ENCODE measurements around the gene TRPV3. TPM values are rescaled to one million over a fixed set of nuclear protein-coding genes. Genes with fewer than 3 reads are reported as not detected.
A peak's percentile ranks its signal among the peaks of the same experiment; 100 is the strongest.

Gene TRPV3
- total RNA-seq, 1 experiment from 2014 or later, result 0.35 TPM

- Mint-ChIP-seq H3K4me3 (no peak overlapping the region), H3K27me3 (ENCODE audit: low read depth) (peaks cover 20% of the 10 kb centered on the region), H3K27ac (no peak overlapping the region), H3K9me3 (peaks cover 4% of the 10 kb centered on the region), H3K36me3 (peaks cover 3% of the 10 kb centered on the region; the same call in 1 of the 2 replicates), H3K4me1 (peaks cover 45% of the 10 kb centered on the region)
- ChIA-PET CTCF (interaction anchor here (0.6 to 1.8 kb wide), 6 partner anchors 23 to 686 kb away, joined by 3 to 7 read pairs (median 4); no protein-coding TSS in a partner anchor), POLR2A (no interaction called here)
- ATAC-seq (no peak), DNase-seq (ENCODE audit: low spot score) (no peak)
- no peak for TF ChIP-seq ZNF396 (CRISPR knock-in tag; IDR thresholded peaks at IDR 0.05; ENCODE audit: borderline replicate concordance)
- TF ChIP-seq TCF7 (CRISPR knock-in tag; IDR thresholded peaks at IDR 0.05; ENCODE audit: low read depth), result no peak
- TF ChIP-seq TEAD1 (CRISPR knock-in tag; IDR thresholded peaks at IDR 0.05), result no peak
- TF ChIP-seq ESRRA (CRISPR knock-in tag; IDR thresholded peaks at IDR 0.05; ENCODE audit: borderline replicate concordance), result no peak
Measured at GRCh38 chr17:3511852-3512504, 45.6 kb downstream of the TRPV3 start.

- POLR2A ChIA-PET, result interaction anchor here (0.6 kb wide), 1 partner anchor 10 kb away, joined by 3 read pairs; no protein-coding TSS in a partner anchor
- CTCF ChIA-PET, result interaction anchor here (1.0 kb wide), 1 partner anchor 25 kb away, joined by 3 read pairs; no protein-coding TSS in a partner anchor
- Mint-ChIP-seq H3K4me1 (peaks cover 47% of the 10 kb centered on the region), H3K27ac (peak overlapping the region; percentile 73), H3K4me3 (no peak overlapping the region), H3K36me3 (peaks cover 3% of the 10 kb centered on the region; the same call in 1 of the 2 replicates), H3K27me3 (ENCODE audit: low read depth) (peaks cover 20% of the 10 kb centered on the region), H3K9me3 (peaks cover 4% of the 10 kb centered on the region)
- DNase-seq (ENCODE audit: low spot score) (no peak), ATAC-seq (peak; percentile 67)
- TF ChIP-seq ZNF671 (CRISPR knock-in tag; IDR thresholded peaks at IDR 0.05) (no peak), CBFB (CRISPR knock-in tag; IDR thresholded peaks at IDR 0.05; ENCODE audit: low read depth) (no peak), ESRRA (CRISPR knock-in tag; IDR thresholded peaks at IDR 0.05; ENCODE audit: borderline replicate concordance) (no peak), FOXP1 (CRISPR knock-in tag; IDR thresholded peaks at IDR 0.05; ENCODE audit: borderline replicate concordance) (no peak), USF2 (CRISPR knock-in tag; IDR thresholded peaks at IDR 0.05) (no peak), ZNF396 (CRISPR knock-in tag; IDR thresholded peaks at IDR 0.05; ENCODE audit: borderline replicate concordance) (no peak), RORB (CRISPR knock-in tag; IDR thresholded peaks at IDR 0.05) (no peak)
- TF ChIP-seq, protein P1, sequence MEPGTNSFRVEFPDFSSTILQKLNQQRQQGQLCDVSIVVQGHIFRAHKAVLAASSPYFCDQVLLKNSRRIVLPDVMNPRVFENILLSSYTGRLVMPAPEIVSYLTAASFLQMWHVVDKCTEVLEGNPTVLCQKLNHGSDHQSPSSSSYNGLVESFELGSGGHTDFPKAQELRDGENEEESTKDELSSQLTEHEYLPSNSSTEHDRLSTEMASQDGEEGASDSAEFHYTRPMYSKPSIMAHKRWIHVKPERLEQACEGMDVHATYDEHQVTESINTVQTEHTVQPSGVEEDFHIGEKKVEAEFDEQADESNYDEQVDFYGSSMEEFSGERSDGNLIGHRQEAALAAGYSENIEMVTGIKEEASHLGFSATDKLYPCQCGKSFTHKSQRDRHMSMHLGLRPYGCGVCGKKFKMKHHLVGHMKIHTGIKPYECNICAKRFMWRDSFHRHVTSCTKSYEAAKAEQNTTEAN (CRISPR knock-in tag; IDR thresholded peaks at IDR 0.05), result no peak
Measured at GRCh38 chr17:3510090-3510489, 47.5 kb downstream of the TRPV3 start.

DNA sequence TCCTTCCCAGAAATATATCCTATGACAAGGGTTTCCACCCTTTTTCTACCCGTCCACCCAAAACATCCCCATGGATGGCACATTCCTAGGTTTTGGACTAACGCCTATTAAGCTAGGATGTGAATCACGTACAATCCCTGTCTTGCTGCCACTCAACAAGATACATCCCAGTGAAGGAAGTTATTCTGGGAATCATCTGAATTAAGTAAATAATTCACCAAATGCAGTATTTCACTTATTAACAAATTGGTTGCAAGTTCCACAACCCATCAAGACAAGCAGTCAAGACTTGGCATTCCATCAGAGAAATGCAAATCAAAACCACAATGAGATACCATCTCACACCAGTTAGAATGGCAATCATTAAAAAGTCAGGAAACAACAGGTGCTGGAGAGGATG, 49.7 kb downstream of the TRPV3 start:
- Mint-ChIP-seq H3K9me3 (peaks cover 4% of the 10 kb centered on the region), H3K4me3 (no peak overlapping the region)
- TF ChIP-seq, protein P2, sequence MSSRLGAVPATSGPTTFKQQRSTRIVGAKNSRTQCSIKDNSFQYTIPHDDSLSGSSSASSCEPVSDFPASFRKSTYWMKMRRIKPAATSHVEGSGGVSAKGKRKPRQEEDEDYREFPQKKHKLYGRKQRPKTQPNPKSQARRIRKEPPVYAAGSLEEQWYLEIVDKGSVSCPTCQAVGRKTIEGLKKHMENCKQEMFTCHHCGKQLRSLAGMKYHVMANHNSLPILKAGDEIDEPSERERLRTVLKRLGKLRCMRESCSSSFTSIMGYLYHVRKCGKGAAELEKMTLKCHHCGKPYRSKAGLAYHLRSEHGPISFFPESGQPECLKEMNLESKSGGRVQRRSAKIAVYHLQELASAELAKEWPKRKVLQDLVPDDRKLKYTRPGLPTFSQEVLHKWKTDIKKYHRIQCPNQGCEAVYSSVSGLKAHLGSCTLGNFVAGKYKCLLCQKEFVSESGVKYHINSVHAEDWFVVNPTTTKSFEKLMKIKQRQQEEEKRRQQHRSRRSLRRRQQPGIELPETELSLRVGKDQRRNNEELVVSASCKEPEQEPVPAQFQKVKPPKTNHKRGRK (CRISPR knock-in tag; IDR thresholded peaks at IDR 0.05; ENCODE audit: borderline replicate concordance), result no peak
- no peak for TF ChIP-seq CREM (CRISPR knock-in tag; IDR thresholded peaks at IDR 0.05)
- no peak for TF ChIP-seq ZNF425 (CRISPR knock-in tag; conservative IDR thresholded peaks at IDR 0.05)
- TF ChIP-seq, protein P3, sequence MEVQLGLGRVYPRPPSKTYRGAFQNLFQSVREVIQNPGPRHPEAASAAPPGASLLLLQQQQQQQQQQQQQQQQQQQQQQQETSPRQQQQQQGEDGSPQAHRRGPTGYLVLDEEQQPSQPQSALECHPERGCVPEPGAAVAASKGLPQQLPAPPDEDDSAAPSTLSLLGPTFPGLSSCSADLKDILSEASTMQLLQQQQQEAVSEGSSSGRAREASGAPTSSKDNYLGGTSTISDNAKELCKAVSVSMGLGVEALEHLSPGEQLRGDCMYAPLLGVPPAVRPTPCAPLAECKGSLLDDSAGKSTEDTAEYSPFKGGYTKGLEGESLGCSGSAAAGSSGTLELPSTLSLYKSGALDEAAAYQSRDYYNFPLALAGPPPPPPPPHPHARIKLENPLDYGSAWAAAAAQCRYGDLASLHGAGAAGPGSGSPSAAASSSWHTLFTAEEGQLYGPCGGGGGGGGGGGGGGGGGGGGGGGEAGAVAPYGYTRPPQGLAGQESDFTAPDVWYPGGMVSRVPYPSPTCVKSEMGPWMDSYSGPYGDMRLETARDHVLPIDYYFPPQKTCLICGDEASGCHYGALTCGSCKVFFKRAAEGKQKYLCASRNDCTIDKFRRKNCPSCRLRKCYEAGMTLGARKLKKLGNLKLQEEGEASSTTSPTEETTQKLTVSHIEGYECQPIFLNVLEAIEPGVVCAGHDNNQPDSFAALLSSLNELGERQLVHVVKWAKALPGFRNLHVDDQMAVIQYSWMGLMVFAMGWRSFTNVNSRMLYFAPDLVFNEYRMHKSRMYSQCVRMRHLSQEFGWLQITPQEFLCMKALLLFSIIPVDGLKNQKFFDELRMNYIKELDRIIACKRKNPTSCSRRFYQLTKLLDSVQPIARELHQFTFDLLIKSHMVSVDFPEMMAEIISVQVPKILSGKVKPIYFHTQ (CRISPR knock-in tag; IDR thresholded peaks at IDR 0.05), result no peak
- TF ChIP-seq, protein P4, sequence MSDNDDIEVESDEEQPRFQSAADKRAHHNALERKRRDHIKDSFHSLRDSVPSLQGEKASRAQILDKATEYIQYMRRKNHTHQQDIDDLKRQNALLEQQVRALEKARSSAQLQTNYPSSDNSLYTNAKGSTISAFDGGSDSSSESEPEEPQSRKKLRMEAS (CRISPR knock-in tag; IDR thresholded peaks at IDR 0.05), result no peak
- TF ChIP-seq CREB1 (CRISPR knock-in tag; IDR thresholded peaks at IDR 0.05), result no peak
- TF ChIP-seq MYBL2 (CRISPR knock-in tag; IDR thresholded peaks at IDR 0.05), result no peak
- TF ChIP-seq TEAD4 (CRISPR knock-in tag; IDR thresholded peaks at IDR 0.05), result no peak
- TF ChIP-seq ZNF281 (CRISPR knock-in tag; IDR thresholded peaks at IDR 0.05), result no peak

More for the DNA sequence above, 49.7 kb downstream of the TRPV3 start:
- DNase-seq (ENCODE audit: low spot score), result no peak
- no peak for ATAC-seq
- Mint-ChIP-seq H3K4me1 (peaks cover 43% of the 10 kb centered on the region), H3K27me3 (ENCODE audit: low read depth) (peaks cover 17% of the 10 kb centered on the region), H3K36me3 (peaks cover 3% of the 10 kb centered on the region; the same call in 1 of the 2 replicates), H3K27ac (no peak overlapping the region)
- ChIA-PET POLR2A (no interaction called here), CTCF (no interaction called here)
